HG03175 (cell line): ENCODE measurements around the gene PRICKLE1.

Experiments used
- ATAC-seq: cut with Tn5 transposase; IDR thresholded peaks from one replicate; pipeline ENCODE4 v1.9.1; 2021; ENCODE audit warnings: mild to moderate bottlenecking, moderate library complexity; ENCODE audit not compliant: unreplicated experiment

Gene PRICKLE1

GRCh38 chr12:42463671-42464070 lies 125.9 kb downstream of the PRICKLE1 start:
- no peak for ATAC-seq

DNA sequence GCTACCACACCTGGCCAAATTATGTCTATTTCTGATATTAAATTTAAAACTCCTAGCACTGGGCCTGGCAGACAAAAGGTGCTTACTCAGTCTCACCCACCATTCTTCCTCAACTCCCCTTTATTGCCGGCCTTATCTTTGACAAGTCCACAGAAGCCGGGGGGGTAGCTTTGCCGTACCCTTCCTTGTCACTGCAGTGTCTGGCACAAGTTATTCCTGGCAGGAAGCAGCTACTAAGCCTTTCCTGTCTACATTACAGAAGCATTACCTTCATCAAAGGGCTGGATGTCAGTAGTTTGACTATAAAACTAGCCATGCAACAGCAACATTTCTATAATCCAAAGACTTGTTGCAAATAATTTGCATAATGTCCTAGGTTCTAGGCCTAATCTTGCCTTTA lies 127.1 kb downstream of the PRICKLE1 start:
- no peak for ATAC-seq

- ATAC-seq: no peak
Observed at GRCh38 chr12:42459336-42459847, 130.2 kb downstream of the PRICKLE1 start.

DNA sequence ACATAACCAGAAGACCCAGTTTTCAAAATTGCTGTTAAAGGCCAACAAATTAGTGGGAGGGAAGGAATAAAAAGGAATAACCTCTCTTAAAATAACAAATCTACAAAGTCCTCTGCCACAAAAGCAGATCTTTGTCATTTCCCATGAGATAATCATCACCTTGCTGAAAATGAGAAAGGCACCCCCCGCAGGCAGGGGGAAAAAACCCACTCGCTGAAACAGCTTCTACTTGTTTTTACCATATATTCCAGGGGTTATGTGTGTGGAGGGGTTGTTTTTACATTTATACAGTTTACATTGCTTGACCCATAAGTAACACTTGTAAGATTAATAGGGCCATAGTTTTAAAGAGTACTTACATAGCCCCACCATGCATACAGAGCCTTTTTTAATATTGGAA lies 131.0 kb downstream of the PRICKLE1 start:
- ATAC-seq: no peak

GRCh38 chr12:42450248-42450647 lies 139.3 kb downstream of the PRICKLE1 start:
- ATAC-seq: no peak

GRCh38 chr12:42448841-42449240 lies 140.7 kb downstream of the PRICKLE1 start:
- no peak for ATAC-seq

DNA sequence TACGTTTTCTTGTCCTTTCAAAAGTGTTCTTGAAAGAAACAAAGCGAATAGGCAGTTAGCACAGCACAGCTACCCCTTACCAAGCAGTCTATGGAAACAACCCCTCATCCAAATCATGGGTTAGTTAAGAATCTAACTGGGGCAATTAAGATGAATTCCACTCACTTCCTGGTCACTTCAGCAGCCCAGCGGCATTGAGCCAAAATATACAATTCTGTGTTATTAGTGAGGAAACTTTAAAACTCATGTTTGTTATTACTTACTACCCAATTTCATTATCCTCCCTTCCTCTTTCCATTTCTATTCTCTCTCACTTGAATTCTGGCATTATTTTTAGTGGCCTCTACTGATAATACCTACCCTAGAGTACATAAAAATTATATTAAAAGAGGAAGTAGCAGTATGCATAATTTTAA lies 142.2 kb downstream of the PRICKLE1 start:
- ATAC-seq: no peak

DNA sequence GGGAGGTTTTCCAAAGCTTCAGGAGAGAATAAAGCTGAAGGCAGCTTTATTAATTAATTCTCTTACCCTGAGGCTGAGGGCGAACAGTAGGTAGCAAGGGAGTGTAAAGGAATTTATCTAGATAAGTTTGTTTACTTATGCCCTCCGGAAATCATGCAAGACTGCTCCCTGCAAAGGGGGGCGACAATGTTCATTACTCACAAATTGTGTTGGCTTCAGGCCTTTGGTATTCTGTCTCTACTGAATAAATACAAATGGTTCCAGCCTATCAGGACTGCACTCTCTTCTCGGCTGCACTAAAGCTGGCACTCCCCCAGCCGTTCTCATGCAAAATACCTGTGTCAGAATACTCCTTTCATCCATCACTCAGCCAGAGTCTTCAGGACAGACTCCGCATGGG lies 142.8 kb downstream of the PRICKLE1 start:
- no peak for ATAC-seq

DNA sequence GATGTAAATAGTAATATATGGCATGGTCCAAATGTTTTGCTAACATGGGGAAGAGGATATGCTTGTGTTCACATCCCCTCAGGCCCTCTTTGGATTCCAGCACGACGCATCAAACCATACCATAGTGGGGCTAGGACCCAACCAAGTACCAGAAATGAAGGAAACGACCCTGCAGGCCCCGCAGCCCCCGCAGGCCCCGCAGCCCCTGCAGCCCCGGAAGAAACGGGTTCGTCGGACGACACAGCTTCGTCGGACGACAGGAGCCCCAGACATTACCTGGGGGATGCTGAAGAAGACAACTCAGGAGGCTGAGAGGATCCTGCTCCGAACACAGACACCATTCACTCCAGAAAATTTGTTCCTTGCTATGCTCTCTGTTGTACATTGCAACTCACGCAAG lies 143.7 kb downstream of the PRICKLE1 start:
- no peak for ATAC-seq

DNA sequence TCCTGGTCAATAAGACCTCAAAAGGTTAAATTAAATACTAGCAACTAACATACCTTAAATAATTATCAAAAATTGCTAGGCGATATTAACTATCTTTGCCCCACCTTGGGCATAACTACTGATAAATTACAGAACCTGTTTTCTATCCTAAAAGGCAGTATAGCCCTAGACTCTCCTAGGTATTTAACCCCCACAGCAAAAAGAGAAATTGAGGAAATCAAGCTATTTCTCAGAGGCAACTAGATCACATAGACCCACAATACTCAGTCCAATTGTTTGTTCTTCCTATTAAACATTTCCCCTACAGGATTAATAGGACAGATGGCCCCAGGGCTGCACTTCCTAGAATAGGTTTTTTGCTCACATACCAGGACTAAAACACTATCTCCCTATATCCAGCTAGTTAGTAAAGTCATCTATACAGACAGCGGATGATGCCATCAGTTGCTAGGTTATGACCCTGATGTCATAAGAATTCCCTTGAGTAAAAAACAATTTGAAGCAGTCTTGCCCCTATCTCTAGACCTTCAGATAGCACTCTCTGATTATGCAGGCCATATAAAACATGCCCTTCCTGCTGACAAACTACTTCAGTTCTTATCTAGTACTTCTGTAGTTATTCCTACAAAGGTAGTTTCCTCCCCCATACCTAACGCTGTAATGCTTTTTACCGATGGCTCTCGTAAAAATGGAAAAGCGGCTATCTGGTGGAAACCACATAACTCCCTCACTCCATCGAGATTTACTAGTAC lies 145.2 kb downstream of the PRICKLE1 start:
- ATAC-seq: no peak

- ATAC-seq: no peak
Observed at GRCh38 chr12:42442888-42443287, 146.7 kb downstream of the PRICKLE1 start.

DNA sequence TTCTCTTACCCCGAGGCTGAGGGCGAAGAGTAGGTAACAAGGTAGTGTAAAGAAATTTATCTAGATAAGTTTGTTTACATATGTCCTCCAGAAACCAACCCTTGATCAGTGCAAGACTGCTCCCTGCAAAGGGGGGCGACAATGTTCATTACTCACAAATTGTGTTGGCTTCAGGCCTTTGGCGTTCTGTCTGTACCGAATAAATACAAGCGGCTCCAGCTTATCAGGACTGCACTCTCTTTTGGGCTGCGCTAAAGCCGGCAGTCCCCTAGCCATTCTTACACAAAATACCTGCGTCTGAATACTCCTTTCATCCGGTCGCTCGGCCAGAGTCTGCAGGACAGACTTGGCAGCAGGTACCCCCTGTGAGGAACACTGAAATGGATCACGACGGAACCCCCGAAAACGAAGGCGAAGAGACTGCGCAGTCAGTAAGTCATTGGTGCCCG lies 147.2 kb downstream of the PRICKLE1 start:
- ATAC-seq: no peak

GRCh38 chr12:42440608-42441007 lies 148.9 kb downstream of the PRICKLE1 start:
- no peak for ATAC-seq

- no peak for ATAC-seq
Observed at GRCh38 chr12:42432517-42433140, 156.9 kb downstream of the PRICKLE1 start.

GRCh38 chr12:42428850-42429249 lies 160.7 kb downstream of the PRICKLE1 start:
- ATAC-seq: no peak

DNA sequence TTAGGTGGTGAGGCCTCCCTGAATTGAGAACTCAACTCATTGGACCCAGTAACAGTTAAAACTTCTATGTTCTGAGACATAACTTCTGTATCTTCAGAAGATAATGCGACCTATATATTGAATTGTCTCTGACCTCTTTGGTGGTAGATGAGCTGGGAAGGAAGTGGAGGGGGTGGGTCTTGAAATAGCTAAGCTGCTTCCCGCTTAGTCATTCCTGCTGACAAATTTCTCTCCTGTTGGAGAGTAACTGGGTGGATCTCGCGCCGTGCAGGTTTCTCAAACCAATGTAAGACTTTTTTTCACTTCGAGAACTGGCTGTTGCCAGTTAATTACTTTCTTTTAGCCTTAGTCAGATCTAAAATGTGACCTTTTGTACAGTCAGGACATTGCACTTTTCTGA lies 162.8 kb downstream of the PRICKLE1 start:
- ATAC-seq: no peak

DNA sequence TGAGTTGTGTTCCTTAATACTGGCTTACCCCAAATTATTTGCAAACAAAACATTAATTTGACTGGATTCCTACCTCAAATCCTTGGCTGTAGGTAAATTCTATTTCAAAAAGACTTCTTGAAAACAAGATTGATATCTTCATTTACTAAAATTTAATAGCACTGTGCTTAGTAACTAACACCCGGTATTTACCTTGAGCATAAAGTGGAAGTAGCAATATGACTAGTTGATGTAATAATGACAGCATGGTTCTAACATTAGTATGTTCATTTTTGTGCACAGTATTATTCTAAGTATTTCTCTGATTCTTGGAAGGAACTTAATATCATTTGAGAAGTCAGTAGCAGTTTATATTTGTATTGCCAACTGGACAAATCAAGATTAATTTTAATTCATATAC lies 166.8 kb downstream of the PRICKLE1 start:
- peak; percentile 44 for ATAC-seq

GRCh38 chr12:42421844-42422779 lies 167.4 kb downstream of the PRICKLE1 start:
- ATAC-seq: peak; percentile 89

DNA sequence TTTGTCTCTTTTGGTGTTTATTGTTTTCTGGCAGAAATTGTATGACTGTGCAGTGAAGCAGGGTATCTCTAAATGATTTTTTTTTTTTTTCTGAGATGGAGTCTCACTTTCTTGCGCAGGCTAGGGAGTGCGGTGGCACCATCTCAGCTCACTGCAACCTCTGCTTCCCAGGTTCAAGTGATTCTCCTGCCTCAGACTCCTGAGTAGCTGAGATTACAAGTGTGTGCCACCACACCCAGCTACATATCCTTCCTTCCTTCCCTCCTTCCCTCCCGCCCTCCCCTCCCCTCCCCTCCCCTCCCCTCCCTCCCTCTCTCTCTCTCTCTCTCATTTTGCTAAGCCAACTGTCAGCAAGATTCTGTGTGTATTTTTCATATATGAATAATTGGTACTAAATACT lies 169.2 kb downstream of the PRICKLE1 start:
- ATAC-seq: no peak

DNA sequence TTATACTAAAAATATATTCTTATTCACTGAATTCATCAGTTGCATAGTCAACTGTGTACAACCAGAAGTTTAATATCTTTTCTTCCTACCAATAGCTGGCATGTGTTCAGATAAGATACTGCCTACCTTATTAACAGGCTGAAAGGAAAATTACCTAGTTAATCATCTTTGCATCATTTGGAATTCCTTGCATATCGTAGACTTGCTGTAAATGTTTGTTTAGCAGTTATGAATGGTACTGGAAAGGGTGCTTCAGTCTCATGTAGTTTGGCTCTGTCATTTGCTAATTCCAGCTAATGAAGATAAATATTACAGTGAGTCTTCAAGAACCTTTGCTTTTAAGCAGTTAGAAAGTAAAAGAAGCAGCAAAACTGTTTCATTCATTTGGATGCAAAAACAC lies 179.2 kb downstream of the PRICKLE1 start:
- no peak for ATAC-seq

DNA sequence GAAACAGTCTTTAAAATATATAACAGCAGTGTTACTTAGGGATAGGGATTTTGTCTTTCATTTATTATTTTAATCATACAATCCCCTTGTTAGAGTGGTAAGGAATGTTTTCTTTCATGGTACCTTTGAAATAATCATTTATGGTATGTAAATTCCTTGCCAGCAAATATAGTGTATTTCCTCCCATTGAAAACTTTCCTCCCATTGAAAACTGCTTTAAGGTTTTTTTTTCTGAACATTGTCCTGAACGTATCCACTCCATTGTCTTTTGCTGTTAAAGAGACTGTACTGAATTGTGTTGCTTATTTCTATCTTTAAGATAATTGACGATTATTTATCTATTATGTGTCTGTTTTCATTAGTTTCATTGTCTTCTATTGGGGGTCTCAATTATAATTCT lies 180.1 kb downstream of the PRICKLE1 start:
- no peak for ATAC-seq
